ENCODE data around the gene PDZD2.

The PDZD2 gene

GRCh38 chr5:31641059-31641458 lies 2.1 kb downstream of the PDZD2 start:
- Histone ChIP-seq H3K4me2 (ENCODE audit: low read length) (no peak overlapping the region), H3K27me3 (ENCODE audit: low read depth, low read length) (peaks cover 10% of the 10 kb centered on the region), H2AFZ (ENCODE audit: low read depth, low read length) (no peak overlapping the region), H3K9ac (ENCODE audit: low read length) (no peak overlapping the region), H3K79me2 (ENCODE audit: low read length) (no peaks in the 10 kb centered on the region), H3K4me3 (ENCODE audit: low read length) (no peak overlapping the region), H3K4me1 (ENCODE audit: low read length) (peaks cover 12% of the 10 kb centered on the region), H3K9me3 (ENCODE audit: insufficient read depth, low read length) (no peaks in the 10 kb centered on the region), H3K36me3 (replicated peaks; ENCODE audit: low read depth, low read length) (no peaks in the 10 kb centered on the region), H4K20me1 (ENCODE audit: insufficient read depth, low read length) (no peaks in the 10 kb centered on the region), H3K27ac (ENCODE audit: low read length) (no peak overlapping the region)
- TF ChIP-seq EZH2phosphoT487 (IDR thresholded peaks at IDR 0.05; ENCODE audit: low read depth), result no peak
- no peak for TF ChIP-seq CTCF (IDR thresholded peaks at IDR 0.05; ENCODE audit: low read depth, low read length)

- Histone ChIP-seq H3K4me2 (ENCODE audit: low read length) (no peak overlapping the region), H3K4me1 (ENCODE audit: low read length) (peaks cover 12% of the 10 kb centered on the region), H3K36me3 (replicated peaks; ENCODE audit: low read depth, low read length) (no peaks in the 10 kb centered on the region), H3K27me3 (ENCODE audit: low read depth, low read length) (peaks cover 10% of the 10 kb centered on the region), H3K4me3 (ENCODE audit: low read length) (no peak overlapping the region), H3K9me3 (ENCODE audit: insufficient read depth, low read length) (no peaks in the 10 kb centered on the region), H4K20me1 (ENCODE audit: insufficient read depth, low read length) (no peaks in the 10 kb centered on the region), H3K9ac (ENCODE audit: low read length) (no peak overlapping the region), H3K79me2 (ENCODE audit: low read length) (no peaks in the 10 kb centered on the region), H2AFZ (ENCODE audit: low read depth, low read length) (no peak overlapping the region), H3K27ac (ENCODE audit: low read length) (no peak overlapping the region)
- TF ChIP-seq EZH2phosphoT487 (IDR thresholded peaks at IDR 0.05; ENCODE audit: low read depth) (no peak), CTCF (IDR thresholded peaks at IDR 0.05; ENCODE audit: low read depth, low read length) (no peak)
Measured at GRCh38 chr5:31641575-31641974, 2.6 kb downstream of the PDZD2 start.

DNA sequence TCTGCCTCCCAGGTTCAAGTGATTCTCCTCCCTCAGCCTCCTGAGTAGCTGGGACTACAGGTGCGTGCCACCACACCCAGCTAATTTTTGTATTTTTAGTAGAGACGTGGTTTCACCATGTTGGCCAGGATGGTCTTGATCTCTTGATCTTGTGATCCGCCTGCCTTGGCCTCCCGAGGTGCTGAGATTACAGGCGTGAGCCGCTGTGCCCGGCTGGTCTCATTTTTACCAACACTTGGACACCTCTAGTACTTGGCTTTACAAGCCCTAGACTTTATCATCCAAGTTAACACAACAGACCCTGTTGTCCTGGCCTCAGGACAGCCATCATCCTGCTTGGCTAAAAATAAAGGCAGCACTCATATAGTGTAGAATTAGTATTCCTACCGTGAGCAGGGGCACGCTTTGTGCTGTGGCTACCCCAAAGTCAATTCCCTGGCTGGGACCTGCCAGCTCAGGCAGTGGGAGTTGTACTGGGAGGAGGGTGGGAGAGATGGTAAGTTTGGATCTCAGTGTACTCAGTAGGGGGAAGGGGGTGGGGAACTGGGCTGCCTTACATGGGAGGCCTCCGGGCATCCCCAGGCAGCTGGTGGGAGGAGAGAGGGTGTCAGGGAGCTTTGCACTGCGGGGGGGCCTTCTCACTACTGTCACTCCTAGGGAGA lies 6.6 kb downstream of the PDZD2 start:
- Histone ChIP-seq H2AFZ (ENCODE audit: low read depth, low read length) (no peak overlapping the region), H3K79me2 (ENCODE audit: low read length) (no peaks in the 10 kb centered on the region), H3K4me3 (ENCODE audit: low read length) (no peak overlapping the region), H3K9ac (ENCODE audit: low read length) (no peak overlapping the region), H3K4me2 (ENCODE audit: low read length) (no peak overlapping the region), H3K27me3 (ENCODE audit: low read depth, low read length) (0 out of 2 replicates have a peak, but pooled peaks cover 2% of the 10 kb centered on the region), H3K27ac (ENCODE audit: low read length) (no peak overlapping the region), H3K9me3 (ENCODE audit: insufficient read depth, low read length) (no peaks in the 10 kb centered on the region), H4K20me1 (ENCODE audit: insufficient read depth, low read length) (no peaks in the 10 kb centered on the region), H3K36me3 (replicated peaks; ENCODE audit: low read depth, low read length) (no peaks in the 10 kb centered on the region), H3K4me1 (ENCODE audit: low read length) (no peaks in the 10 kb centered on the region)
- TF ChIP-seq CTCF (IDR thresholded peaks at IDR 0.05; ENCODE audit: low read depth, low read length) (no peak), EZH2phosphoT487 (IDR thresholded peaks at IDR 0.05; ENCODE audit: low read depth) (no peak)

DNA sequence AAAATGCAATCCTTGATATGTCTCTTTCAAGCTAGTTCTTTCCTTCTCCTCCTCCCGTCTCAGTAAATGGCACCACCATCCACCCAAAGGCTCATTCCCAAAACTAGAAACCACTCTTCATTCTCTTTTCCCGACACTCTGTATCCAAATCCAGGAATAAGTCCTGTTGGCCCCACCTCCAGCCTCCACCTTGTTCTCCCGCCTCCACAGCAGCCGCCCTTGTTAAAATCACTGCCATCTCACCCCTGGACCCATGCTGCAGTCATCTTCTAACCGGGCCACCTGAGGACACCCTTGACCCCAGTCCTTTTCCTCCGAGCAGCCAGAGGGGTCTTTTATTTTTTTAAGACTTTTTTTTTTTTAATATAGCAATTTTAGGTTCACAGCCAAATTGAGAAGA lies 9.4 kb downstream of the PDZD2 start:
- no peak overlapping the region for H3K4me2 ChIP-seq (ENCODE audit: low read length)

More for the DNA sequence above, 9.4 kb downstream of the PDZD2 start:
- Histone ChIP-seq H3K36me3 (replicated peaks; ENCODE audit: low read depth, low read length) (no peaks in the 10 kb centered on the region), H3K79me2 (ENCODE audit: low read length) (no peaks in the 10 kb centered on the region), H2AFZ (ENCODE audit: low read depth, low read length) (no peak overlapping the region), H3K9ac (ENCODE audit: low read length) (no peak overlapping the region), H3K9me3 (ENCODE audit: insufficient read depth, low read length) (no peaks in the 10 kb centered on the region), H3K4me1 (ENCODE audit: low read length) (no peaks in the 10 kb centered on the region), H3K27me3 (ENCODE audit: low read depth, low read length) (0 out of 2 replicates have a peak, but pooled peaks cover 2% of the 10 kb centered on the region), H4K20me1 (ENCODE audit: insufficient read depth, low read length) (no peaks in the 10 kb centered on the region), H3K4me3 (ENCODE audit: low read length) (no peak overlapping the region), H3K27ac (ENCODE audit: low read length) (no peak overlapping the region)
- TF ChIP-seq EZH2phosphoT487 (IDR thresholded peaks at IDR 0.05; ENCODE audit: low read depth), result no peak
- TF ChIP-seq CTCF (IDR thresholded peaks at IDR 0.05; ENCODE audit: low read depth, low read length), result no peak

Measured in OCI-LY3 (cell line).